HG03565 (cell line): Measurements from ENCODE around the gene TMEM259.

Experiments used
- ATAC-seq: cut with Tn5 transposase; IDR thresholded peaks from one replicate; pipeline ENCODE4 v1.9.1; 2021; ENCODE audit warnings: mild to moderate bottlenecking, moderate library complexity; ENCODE audit not compliant: unreplicated experiment

TMEM259 gene

DNA sequence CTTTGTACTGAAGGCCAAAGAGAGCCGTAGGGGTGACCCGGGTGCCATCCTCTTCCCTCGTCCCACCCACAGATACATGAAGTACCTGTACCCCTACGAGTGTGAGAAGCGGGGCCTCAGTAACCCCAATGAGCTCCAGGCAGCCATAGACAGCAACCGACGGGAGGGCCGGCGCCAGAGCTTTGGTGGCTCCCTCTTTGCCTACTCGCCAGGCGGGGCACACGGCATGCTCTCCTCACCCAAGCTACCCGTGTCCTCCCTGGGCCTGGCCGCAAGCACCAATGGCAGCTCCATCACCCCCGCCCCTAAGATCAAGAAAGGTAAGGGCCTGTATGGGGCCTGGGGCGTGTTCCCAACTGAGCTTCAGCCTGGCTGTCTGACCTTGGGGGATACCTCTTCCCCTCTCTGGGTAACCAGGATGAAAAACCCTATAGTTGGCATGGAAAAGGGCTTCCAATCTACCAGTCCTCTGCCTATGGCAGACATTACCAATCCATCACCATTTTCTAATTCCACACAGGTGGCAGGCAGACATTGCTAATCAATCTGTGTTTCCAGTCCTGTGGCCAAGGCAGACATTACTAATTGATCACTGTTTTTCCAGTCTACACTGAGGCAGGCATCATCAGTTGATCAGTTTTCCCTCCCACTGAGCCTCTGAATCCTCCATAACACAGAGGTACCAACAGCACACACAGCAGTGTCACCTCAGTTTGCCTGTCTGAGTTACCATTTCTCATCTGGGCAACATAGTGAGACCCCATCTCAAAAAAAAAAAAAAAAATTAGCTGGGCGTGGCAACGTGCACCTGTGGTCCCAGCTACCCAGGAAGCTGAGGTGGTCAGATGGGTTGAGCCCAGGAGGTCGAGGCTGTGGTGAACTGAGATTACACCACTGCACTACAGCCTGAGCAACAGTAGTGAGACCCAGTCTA lies 55.9 kb downstream of the TMEM259 start:
- ATAC-seq = no peak

DNA sequence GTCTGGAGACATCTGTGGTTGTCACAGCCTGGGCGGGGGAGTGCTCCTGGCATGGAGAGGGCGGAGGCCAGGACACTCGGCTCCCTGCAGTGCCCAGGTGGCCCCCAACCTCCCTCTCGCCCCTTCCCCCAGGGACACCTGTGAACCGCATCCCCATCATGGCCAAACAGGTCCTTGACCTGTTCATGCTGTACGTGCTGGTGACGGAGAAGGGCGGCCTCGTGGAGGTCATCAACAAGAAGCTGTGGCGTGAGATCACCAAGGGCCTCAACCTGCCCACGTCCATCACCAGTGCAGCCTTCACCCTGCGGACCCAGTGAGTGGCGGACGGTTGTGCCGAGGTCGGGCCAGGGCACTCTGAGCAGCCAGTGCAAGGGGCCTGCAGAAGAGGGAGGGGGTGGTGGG lies 56.8 kb downstream of the TMEM259 start:
- ATAC-seq = no peak

DNA sequence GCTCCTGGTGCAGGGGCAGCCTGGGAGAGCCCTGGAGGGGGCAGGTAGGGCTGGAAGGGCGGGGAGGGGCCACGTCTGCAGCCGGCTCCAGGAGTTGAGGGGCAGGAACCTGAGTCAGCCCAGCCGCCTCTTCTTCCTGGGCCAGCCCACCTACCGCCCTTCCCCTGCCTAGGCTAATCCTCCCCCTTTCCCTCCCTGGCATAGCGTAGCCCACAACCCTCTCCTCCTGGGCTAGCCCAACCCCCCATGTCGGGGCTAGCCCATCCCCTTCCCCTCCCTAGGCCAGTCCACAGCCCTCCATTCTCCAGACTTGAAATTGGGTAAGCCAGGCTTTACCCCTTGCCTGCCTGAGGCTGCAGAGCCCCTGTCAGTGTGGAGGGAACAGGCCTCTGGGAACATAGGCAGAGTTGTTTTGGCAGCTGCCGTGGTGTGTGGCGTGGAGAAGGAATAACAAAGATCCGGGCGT lies 57.4 kb downstream of the TMEM259 start:
- ATAC-seq = no peak

DNA sequence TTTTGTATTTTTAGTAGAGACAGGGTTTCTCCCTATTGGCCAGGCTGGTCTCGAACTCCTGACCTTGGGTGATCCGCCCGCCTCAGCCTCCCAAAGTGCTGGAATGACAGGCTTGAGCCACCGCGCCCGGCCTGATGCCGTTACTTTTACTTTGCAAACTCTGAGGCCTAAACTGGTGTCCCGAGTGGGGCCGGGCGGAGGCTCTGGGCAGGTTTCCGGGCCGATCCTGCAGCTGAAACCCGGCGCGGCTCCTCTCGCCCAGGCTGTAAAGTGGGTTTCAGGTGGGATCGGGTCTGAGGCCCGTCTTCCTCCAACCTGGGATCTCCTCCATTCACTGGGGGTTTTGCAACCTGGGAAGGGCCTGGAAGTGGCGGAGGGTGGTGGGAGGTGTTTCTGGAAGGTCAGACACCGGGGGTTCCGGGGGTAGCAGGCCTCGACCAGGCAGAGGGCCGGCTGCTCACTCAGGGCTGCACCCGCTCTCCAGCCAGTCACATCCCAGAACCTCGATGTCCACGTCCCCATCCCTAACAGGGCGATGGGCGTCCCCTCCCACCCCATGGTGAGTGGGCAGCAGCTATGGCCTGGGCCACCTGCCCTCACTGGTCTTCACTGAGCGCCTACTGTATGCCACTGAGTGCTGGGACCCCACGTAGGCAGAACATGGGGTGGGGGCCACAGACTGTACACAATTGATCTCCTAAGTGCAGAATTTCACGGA lies 58.1 kb downstream of the TMEM259 start:
- no peak for ATAC-seq

DNA sequence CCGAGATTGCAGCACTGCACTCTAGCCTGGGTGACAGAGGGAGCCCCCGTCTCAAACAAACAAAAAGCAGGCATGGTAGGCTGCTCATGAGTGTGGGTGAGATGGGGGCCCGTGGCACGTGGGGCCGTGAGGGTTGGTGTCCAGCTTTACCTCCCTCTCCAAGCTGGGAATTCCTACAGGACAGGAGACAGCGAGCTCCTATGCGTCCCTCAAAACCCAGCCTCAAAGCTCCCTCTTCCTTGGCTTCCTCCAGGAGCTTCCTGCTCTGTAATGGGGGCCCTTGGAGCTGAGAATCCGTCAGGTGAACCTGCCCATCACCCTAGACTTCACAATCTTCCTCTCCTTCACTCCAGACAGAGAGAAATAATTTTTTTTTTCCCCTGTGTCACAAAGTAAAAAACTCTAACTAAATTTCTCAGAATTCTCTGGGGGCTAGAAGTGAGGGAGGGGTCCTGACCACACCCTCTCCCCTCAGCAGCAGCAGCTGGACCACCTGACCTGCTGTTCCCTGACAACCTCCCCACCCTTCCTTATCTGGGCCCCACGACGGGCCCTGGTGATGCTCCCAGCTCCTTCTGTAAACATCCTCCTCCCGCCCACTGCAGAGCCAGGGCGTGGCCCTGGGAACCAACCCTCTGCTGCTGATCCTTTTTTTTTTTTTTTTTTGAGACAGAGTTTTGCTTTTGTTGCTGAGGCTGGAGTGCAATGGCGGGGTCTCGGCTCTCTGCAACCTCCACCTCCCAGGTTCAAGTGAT lies 58.9 kb downstream of the TMEM259 start:
- ATAC-seq = no peak

DNA sequence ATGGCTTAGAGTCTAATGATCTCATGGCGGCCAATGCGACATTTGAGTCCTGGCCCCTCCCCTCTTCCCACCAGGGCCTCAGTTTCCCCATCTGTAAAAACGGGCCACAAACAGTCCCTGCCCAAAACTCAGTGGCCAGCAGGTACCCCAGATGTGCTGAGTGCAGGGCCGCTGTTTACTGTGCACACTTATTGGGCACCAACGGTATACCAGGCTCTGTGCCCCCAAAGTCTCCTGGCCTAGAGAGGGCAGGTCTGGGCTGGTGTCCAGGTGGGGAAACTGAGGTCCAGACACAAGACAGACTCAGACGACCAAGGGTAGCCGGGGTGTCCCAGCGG lies 60.4 kb downstream of the TMEM259 start:
- no peak for ATAC-seq

DNA sequence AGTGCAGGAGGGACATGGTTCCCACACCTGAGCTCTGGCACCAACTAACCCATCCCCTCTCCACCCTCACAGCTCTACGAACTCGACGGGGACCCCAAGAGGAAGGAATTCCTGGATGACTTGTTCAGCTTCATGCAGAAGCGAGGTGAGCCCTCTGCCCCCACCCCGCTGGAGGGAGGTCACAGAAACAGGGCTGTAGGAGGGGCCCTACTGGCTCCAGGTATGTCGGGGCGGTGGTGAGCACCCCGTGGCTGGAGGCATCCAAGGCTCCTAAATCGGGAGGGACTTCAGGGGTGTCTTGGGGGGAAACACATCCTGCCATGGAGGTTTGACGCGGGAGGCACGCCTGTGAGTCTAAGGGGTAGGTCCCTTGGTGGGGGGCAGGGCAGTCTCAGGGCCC lies 60.9 kb downstream of the TMEM259 start:
- ATAC-seq = no peak
